Right cardiac atrium (tissue), 5 donors: ENCODE results near the gene TRIM16. TPM values are rescaled to one million over a fixed set of nuclear protein-coding genes. Genes with fewer than 3 reads are reported as not detected.

ENCODE experiments used
- polyA plus RNA-seq: library from polyadenylated mRNA; stranded (reverse); fragments of 200-250 nt; gene quantifications from one replicate; pipeline ENCODE4 v1.2.3, GENCODE V29; 2013
- total RNA-seq, 4 donors: library from RNA; stranded (reverse); fragmentation: NEBNext Ultra II Directional; extraction: Animal tissue kit (Norgen Biotek cat#: 25700); gene quantifications; one replicate each; pipeline ENCODE4 v1.2.1, GENCODE V29; 2021
- donor health status: healthy with polysubstance abuse.
- donor health status: DM: no; HTN: yes; CAD: no.
- donor health status: DM: no; HTN: no; CAD: no.
- donor health status: DM: no; HTN: yes; CAD: no; lungs with severe emphysema.
- donor health status: DM: yes; HTN: yes; CAD: no.

Gene TRIM16
- total and polyA plus RNA-seq, 5 donors: 17.9 to 42.0 (median 31.5) TPM

Other genes with a start within 250 kb of the TRIM16 start
- gene CDRT4, start 216.7 kb downstream of the TRIM16 start, total RNA-seq: 1 to 10 TPM; 1.4 to 3.6 (median 2.3) TPM
- gene CDRT4, start 216.7 kb downstream of the TRIM16 start, polyA plus RNA-seq: 2.7 TPM
- 1 to 10 TPM; 5.4 to 9.0 (median 6.8) TPM for gene TVP23C, start 120.8 kb downstream of the TRIM16 start, total RNA-seq
- 3.5 TPM for gene TVP23C, start 120.8 kb downstream of the TRIM16 start, polyA plus RNA-seq
- gene FBXW10B, start 64.6 kb downstream of the TRIM16 start, total RNA-seq: 1 to 10 TPM in 1 of 4 donors, under 1 TPM in 3; 0.40 to 1.1 (median 0.54) TPM
- 0.70 TPM for gene FBXW10B, start 64.6 kb downstream of the TRIM16 start, polyA plus RNA-seq
- 10 to 100 TPM; 17.0 to 25.4 (median 19.4) TPM for gene ZNF286A, start 15.4 kb upstream of the TRIM16 start, total RNA-seq
- gene ZNF286A, start 15.4 kb upstream of the TRIM16 start, polyA plus RNA-seq: 13.0 TPM
- not detected for gene TBC1D26, start 48.0 kb upstream of the TRIM16 start, total RNA-seq
- gene TBC1D26, start 48.0 kb upstream of the TRIM16 start, polyA plus RNA-seq: not detected